ENCODE data around the gene ADRM1. TPM values are rescaled to one million over a fixed set of nuclear protein-coding genes. Genes with fewer than 3 reads are reported as not detected.

Gene ADRM1
- total and polyA plus RNA-seq, 2 experiments from 2014 or later: 206 to 243 TPM

- TF ChIP-seq JUNB (IDR thresholded peaks at IDR 0.05; ENCODE audit: unreplicated experiment) (no peak), EZH2phosphoT487 (IDR thresholded peaks at IDR 0.05; ENCODE audit: unreplicated experiment) (no peak), CREB1 (CRISPR knock-in tag; IDR thresholded peaks at IDR 0.05; ENCODE audit: low read depth) (no peak)
- TF ChIP-seq, protein P1, sequence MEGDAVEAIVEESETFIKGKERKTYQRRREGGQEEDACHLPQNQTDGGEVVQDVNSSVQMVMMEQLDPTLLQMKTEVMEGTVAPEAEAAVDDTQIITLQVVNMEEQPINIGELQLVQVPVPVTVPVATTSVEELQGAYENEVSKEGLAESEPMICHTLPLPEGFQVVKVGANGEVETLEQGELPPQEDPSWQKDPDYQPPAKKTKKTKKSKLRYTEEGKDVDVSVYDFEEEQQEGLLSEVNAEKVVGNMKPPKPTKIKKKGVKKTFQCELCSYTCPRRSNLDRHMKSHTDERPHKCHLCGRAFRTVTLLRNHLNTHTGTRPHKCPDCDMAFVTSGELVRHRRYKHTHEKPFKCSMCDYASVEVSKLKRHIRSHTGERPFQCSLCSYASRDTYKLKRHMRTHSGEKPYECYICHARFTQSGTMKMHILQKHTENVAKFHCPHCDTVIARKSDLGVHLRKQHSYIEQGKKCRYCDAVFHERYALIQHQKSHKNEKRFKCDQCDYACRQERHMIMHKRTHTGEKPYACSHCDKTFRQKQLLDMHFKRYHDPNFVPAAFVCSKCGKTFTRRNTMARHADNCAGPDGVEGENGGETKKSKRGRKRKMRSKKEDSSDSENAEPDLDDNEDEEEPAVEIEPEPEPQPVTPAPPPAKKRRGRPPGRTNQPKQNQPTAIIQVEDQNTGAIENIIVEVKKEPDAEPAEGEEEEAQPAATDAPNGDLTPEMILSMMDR (conservative IDR thresholded peaks at IDR 0.05; ENCODE audit: low read depth in 2 of 2): no peak
- TF ChIP-seq, protein P2, sequence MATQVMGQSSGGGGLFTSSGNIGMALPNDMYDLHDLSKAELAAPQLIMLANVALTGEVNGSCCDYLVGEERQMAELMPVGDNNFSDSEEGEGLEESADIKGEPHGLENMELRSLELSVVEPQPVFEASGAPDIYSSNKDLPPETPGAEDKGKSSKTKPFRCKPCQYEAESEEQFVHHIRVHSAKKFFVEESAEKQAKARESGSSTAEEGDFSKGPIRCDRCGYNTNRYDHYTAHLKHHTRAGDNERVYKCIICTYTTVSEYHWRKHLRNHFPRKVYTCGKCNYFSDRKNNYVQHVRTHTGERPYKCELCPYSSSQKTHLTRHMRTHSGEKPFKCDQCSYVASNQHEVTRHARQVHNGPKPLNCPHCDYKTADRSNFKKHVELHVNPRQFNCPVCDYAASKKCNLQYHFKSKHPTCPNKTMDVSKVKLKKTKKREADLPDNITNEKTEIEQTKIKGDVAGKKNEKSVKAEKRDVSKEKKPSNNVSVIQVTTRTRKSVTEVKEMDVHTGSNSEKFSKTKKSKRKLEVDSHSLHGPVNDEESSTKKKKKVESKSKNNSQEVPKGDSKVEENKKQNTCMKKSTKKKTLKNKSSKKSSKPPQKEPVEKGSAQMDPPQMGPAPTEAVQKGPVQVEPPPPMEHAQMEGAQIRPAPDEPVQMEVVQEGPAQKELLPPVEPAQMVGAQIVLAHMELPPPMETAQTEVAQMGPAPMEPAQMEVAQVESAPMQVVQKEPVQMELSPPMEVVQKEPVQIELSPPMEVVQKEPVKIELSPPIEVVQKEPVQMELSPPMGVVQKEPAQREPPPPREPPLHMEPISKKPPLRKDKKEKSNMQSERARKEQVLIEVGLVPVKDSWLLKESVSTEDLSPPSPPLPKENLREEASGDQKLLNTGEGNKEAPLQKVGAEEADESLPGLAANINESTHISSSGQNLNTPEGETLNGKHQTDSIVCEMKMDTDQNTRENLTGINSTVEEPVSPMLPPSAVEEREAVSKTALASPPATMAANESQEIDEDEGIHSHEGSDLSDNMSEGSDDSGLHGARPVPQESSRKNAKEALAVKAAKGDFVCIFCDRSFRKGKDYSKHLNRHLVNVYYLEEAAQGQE (IDR thresholded peaks at IDR 0.05; ENCODE audit: unreplicated experiment): no peak
These were observed 37.4 kb upstream of the ADRM1 start (continued) for GRCh38 chr20:62265365-62265764.

DNA sequence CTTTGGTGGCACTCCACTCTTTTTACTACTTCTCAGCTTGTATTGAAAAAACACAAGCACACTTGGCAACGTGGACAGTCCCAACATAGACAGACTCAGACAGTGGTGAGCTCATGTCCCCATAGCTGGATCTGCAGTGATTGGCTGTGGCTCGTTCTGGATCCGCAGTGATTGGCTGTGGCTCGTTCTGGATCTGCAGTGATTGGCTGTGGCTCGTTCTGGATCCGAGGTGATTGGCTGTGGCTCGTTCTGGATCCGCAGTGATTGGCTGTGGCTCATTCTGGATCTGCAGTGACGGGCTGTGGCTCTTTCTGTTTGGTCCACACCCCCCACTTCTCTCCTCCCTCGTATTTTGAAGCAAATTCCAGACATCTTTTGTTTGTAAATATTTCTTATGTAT, 36.5 kb upstream of the ADRM1 start:
- peaks cover 2% of the 10 kb centered on the region for H3K27me3 Mint-ChIP-seq (ENCODE audit: insufficient read depth, low read depth, poor library complexity)
- Histone ChIP-seq H2AFZ (no peak overlapping the region), H3K9me2 (ENCODE audit: insufficient read depth) (no peaks in the 10 kb centered on the region), H3K27ac (ENCODE audit: low read depth) (no peak overlapping the region), H3K36me3 (ENCODE audit: insufficient read depth) (peaks cover 16% of the 10 kb centered on the region), H3F3A (replicated peaks; ENCODE audit: low read depth) (no peaks in the 10 kb centered on the region), H3K4me2 (no peak overlapping the region), H3K79me2 (replicated peaks; ENCODE audit: insufficient read depth) (no peaks in the 10 kb centered on the region), H4K20me1 (replicated peaks; ENCODE audit: insufficient read depth) (no peaks in the 10 kb centered on the region; the same call in 1 of the 2 replicates), H3K4me3 (no peak overlapping the region), H3K4me1 (ENCODE audit: insufficient read depth) (no peaks in the 10 kb centered on the region), H3K27me3 (ENCODE audit: insufficient read depth) (no peaks in the 10 kb centered on the region)
- H3K9me3 Mint-ChIP-seq: peaks cover 13% of the 10 kb centered on the region; the same call in 2 of the 3 replicates
- no peak for DNase-seq (ENCODE audit: low spot score)
- no peak overlapping the region for H3K4me3 Mint-ChIP-seq
- peaks cover 3% of the 10 kb centered on the region; the same call in 2 of the 3 replicates for H3K4me1 Mint-ChIP-seq
- no peak for TF ChIP-seq ETS1 (IDR thresholded peaks at IDR 0.05)
- no peak for TF ChIP-seq JUNB (IDR thresholded peaks at IDR 0.05; ENCODE audit: unreplicated experiment)
- TF ChIP-seq ZNF114 (CRISPR knock-in tag; IDR thresholded peaks at IDR 0.05): no peak
- TF ChIP-seq STAT1 (IDR thresholded peaks at IDR 0.05; ENCODE audit: unreplicated experiment): no peak
- no peak for TF ChIP-seq NANOG (IDR thresholded peaks at IDR 0.05; ENCODE audit: borderline replicate concordance)
- peaks cover 52% of the 10 kb centered on the region for H3K36me3 Mint-ChIP-seq (ENCODE audit: low read depth)
- no peak for ATAC-seq
- H3K27ac Mint-ChIP-seq: no peak overlapping the region

Data from GM23338 (cell line).